ENCODE measurements around the gene FANCM.
"Not testable (repeated sequence)": the region's sequence is repeated elsewhere in the genome, so short reads cannot be mapped to it uniquely, and the experiment has no call there.

- TF ChIP-seq CTCF, POLR2A (IDR thresholded peaks at IDR 0.05): not testable (repeated sequence)
These were observed 6.4 kb downstream of the FANCM start for GRCh38 chr14:45142083-45142482.

Measured in suprapubic skin (tissue), 3 donors.